Measurements from ENCODE around the gene KREMEN1. TPM values are rescaled to one million over a fixed set of nuclear protein-coding genes. Genes with fewer than 3 reads are reported as not detected.

Gene KREMEN1
- total RNA-seq, 1 experiment from 2014 or later: 5.8 TPM

- DNase-seq (ENCODE audit: low spot score) (peak; percentile 73), ATAC-seq (peak; percentile 31)
- POLR2A ChIA-PET: no interaction called here
- Mint-ChIP-seq H3K4me1 (peaks cover 21% of the 10 kb centered on the region), H3K27ac (no peak overlapping the region), H3K9me3 (no peaks in the 10 kb centered on the region), H3K4me3 (peak overlapping the region; percentile 74), H3K36me3 (no peaks in the 10 kb centered on the region), H3K27me3 (ENCODE audit: low read depth) (peaks cover 65% of the 10 kb centered on the region)
- CTCF ChIA-PET: interaction anchor here (3.0 kb wide), 1 partner anchor 80 kb away, joined by 10 read pairs; no protein-coding TSS in a partner anchor
- TF ChIP-seq FOXK1 (CRISPR knock-in tag; IDR thresholded peaks at IDR 0.05) (no peak), FOXP1 (CRISPR knock-in tag; IDR thresholded peaks at IDR 0.05; ENCODE audit: borderline replicate concordance) (no peak), HMGXB4 (CRISPR knock-in tag; IDR thresholded peaks at IDR 0.05) (peak; percentile 21; the same call in 1 of the 2 replicates), CREM (CRISPR knock-in tag; IDR thresholded peaks at IDR 0.05) (no peak), ZNF416 (CRISPR knock-in tag; IDR thresholded peaks at IDR 0.05) (no peak), ZNF671 (CRISPR knock-in tag; IDR thresholded peaks at IDR 0.05) (no peak), ZBTB21 (CRISPR knock-in tag; IDR thresholded peaks at IDR 0.05; ENCODE audit: borderline replicate concordance) (no peak), JUN (CRISPR knock-in tag; IDR thresholded peaks at IDR 0.05) (no peak), ZSCAN18 (CRISPR knock-in tag; IDR thresholded peaks at IDR 0.05) (no peak), MAX (CRISPR knock-in tag; IDR thresholded peaks at IDR 0.05) (peak; percentile 34; the same call in 1 of the 2 replicates), ERG (CRISPR knock-in tag; IDR thresholded peaks at IDR 0.05) (no peak), FOXP4 (CRISPR knock-in tag; IDR thresholded peaks at IDR 0.05) (no peak), ZNF423 (CRISPR knock-in tag; IDR thresholded peaks at IDR 0.05) (no peak), SMAD4 (CRISPR knock-in tag; IDR thresholded peaks at IDR 0.05) (no peak), ZNF138 (CRISPR knock-in tag; conservative IDR thresholded peaks at IDR 0.05) (no peak), ZNF317 (CRISPR knock-in tag; IDR thresholded peaks at IDR 0.05; ENCODE audit: borderline replicate concordance, low read depth) (no peak), MXD4 (CRISPR knock-in tag; IDR thresholded peaks at IDR 0.05; ENCODE audit: borderline replicate concordance) (no peak), OVOL2 (CRISPR knock-in tag; IDR thresholded peaks at IDR 0.05; ENCODE audit: borderline replicate concordance) (no peak), EMX1 (CRISPR knock-in tag; IDR thresholded peaks at IDR 0.05) (no peak), ZBTB43 (CRISPR knock-in tag; IDR thresholded peaks at IDR 0.05) (no peak), NFATC4 (CRISPR knock-in tag; IDR thresholded peaks at IDR 0.05) (no peak), KAT7 (CRISPR knock-in tag; IDR thresholded peaks at IDR 0.05; ENCODE audit: borderline replicate concordance) (no peak), ATF1 (CRISPR knock-in tag; IDR thresholded peaks at IDR 0.05) (no peak), ATF2 (CRISPR knock-in tag; IDR thresholded peaks at IDR 0.05; ENCODE audit: borderline replicate concordance, low read depth) (no peak), NR3C1 (CRISPR knock-in tag; conservative IDR thresholded peaks at IDR 0.05; ENCODE audit: low read depth) (0 out of 2 replicates have a peak, but pooled peaks have one; percentile 36), MYBL2 (CRISPR knock-in tag; IDR thresholded peaks at IDR 0.05) (no peak), HMGA2 (CRISPR knock-in tag; IDR thresholded peaks at IDR 0.05) (no peak), NFYB (CRISPR knock-in tag; conservative IDR thresholded peaks at IDR 0.05; ENCODE audit: low read depth) (no peak), ZNF232 (CRISPR knock-in tag; IDR thresholded peaks at IDR 0.05) (no peak), TEAD1 (CRISPR knock-in tag; IDR thresholded peaks at IDR 0.05) (no peak; the same call in 1 of the 2 replicates), FOXJ3 (CRISPR knock-in tag; IDR thresholded peaks at IDR 0.05; ENCODE audit: borderline replicate concordance) (no peak)
These were observed 912 bp downstream of the KREMEN1 start for GRCh38 chr22:29073618-29074275.

Data from WTC11 (cell line).